NCI-H1417 treated with DMSO at 0.1 percent for 48 hours (cell line): ENCODE results near the gene GRIN2C.

Source experiments
- DNase-seq: peaks from one replicate; lab custom pipeline; 2025; lab: John Stamatoyannopoulos, UW

The GRIN2C gene

DNA sequence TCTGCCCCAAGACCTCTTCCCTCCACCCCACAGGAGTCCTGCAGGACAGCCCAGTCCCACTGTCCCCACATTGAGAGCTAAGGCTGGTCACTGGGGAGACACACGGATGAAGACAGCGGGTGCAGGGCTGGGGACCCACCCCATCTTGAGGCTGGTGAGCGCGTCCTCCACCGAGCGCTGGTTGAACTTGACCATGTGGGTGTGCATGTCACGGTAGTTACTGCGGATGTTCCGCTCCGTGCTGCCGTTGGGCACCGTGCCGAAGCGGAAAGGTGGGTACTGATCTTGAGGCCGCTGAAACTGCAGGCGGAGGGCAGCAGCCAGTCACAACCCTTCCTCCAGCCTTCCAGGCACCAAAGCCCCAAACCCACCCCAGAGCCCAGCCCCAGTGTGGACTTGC lies 13.1 kb downstream of the GRIN2C start:
- DNase-seq = no peak

DNA sequence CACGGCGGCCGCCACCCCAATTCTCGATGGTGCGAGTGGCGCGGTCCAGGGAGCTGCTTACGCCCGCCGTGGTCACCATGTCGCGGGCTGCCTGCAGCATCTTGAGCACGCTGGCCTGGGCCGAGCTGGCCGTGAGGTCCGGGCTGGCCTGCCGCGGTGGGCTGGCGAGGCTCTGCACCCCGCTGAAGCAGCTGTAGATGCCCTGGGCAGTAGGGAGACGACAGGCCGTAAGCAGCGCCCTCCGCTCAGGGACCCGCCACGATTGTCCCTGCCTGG lies 16.4 kb downstream of the GRIN2C start:
- DNase-seq = no peak

DNA sequence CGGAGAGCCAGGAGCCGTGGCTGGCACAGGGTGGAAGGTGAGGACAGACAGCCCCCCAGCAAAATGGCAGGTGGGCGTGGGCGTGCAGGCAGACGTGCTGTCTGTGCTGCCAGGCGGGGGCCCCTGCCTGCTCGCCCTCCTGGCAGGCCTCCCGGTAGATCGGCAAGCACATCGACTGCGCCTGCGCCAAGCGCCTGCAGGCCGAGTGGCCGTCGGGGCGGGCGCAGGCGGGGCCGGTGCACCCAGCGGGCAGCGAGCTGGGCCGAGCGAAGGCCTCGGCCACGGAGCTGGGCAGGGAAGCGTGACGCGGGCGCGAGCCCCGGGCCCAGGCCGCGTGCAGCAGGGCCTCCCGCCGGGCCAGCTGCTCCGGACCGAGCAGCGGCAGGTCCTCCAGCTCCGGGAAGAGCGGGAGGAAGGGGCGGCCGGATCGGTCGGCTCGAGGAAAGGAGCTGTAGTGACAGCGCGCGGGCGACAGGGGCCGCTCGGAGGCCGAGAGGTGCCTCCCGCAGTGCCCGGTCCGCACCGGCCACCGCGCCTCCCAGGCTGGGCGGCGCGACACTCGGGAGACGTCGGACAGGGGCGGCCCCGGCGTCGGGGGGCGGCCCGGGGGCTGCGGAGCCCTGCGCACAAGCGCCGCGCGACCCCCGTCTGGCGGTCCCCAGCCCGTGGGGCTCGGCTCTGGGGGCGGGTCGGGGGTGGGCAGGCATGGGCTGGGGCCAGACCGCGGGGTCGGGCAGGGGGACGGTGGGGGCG lies 16.9 kb downstream of the GRIN2C start:
- no peak for DNase-seq

- no peak for DNase-seq
Measured at GRCh38 chr17:74842146-74842598, 17.5 kb downstream of the GRIN2C start.

DNA sequence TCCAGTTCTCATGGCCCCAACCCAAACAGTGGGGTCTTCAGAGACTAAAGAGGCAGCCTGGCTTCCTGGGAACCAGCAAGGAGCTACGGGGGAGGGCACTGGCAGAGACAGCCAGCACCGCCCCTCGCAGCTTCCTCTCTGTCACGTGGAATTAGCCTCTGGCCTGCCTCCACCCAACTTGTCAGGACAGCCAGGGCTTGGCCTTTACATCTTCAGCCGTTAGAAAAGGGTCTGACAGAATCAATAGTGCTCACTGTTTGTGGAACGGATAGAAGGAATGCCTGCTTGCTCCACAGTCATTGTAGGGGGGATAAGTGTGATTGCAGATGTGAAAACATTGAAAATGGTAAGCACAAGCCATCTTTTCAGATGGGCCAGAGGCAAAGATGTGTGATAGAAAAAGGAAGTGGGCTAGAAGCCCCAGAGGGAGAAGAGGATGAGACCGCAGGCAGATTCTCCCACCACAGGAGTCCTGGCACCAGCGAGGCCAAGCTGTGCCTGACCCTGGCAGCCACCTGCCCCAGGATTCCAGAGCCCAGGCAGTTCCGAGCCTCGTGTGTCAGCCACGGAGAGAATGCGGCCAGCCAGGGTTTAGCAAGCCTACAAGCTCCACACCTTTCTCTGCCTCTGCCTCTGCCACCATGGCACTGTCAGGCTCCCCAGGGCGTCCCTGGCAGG lies 18.6 kb downstream of the GRIN2C start:
- DNase-seq = no peak

DNA sequence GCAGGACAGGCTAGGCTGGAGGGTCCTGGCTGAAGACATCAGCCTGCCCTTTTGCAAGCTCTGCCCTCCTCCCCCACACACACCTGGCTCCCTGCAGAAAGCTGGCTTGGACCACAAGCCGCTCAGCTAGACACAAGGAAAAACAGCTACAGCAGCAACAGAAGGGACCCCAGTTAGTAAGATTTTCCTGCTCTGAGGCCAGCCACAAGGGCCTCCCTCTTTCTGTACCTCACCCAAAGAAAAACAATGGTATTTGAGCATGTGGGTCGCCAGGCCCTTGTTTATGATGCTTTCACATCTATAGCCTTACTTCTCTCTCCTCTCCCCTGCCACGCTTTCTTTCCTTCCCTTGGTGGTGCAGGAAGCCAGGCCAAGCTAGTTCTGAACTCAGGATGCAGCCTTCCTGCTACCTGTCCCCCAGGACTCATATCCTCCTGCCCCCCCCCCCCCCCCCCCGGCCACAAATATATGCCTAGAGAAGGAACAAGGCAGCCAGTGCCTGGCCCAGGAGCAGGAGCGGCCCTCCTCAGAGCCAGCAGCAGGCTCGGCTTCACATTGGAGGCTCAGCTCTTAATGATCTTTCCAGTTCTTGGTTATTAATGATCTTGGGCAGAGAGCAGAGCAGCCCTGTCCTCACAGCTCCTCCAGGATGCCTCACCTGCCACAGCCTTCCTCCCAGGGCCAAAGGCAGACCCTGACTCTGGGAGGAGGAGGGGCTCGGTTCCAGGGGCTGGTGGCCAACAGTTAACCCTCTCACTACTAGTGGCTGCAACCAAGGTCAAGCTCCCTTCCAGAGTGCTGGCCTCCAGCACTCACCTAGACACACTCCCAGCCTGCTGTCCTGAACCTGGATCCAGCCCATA lies 19.5 kb downstream of the GRIN2C start:
- no peak for DNase-seq

GRCh38 chr17:74838274-74838673 lies 21.4 kb downstream of the GRIN2C start:
- DNase-seq = no peak

DNA sequence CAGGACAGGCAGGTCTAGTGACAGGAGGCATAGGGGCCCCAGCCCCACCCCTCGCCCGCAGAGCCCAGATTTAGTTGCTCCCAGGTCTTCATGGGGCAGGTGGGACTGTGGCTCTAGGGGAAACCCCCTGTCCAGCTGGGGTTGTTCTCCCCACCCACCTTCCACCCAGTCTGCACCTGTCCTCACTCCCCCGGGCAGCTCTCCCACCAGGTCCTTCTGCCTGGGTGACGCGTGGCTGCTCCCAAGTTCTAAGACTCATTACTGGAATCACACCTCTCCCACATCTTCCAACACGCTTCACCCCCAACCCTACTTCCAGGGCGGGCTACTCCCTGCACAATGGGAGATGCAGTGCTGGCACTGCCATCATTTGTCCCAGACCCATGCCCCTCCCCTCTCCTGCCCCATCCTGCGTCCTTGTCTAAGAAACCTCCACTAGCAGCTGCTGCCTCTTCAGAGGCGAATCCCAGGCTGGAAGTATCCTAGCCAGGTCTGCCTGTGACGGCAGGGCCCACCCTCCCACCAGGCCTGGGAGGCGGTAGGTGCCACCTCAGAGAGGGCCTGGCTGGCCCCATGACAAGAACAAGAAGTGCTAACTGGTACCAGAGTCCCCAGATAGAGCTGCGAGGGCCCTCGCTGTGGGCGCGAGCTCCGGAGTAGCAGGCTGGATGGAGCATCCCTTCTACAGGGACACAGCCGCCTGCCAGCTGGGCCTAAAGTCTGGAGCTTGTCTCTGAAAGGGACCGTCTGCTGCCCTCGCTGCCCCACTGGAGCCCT lies 22.8 kb downstream of the GRIN2C start:
- DNase-seq = no peak

DNA sequence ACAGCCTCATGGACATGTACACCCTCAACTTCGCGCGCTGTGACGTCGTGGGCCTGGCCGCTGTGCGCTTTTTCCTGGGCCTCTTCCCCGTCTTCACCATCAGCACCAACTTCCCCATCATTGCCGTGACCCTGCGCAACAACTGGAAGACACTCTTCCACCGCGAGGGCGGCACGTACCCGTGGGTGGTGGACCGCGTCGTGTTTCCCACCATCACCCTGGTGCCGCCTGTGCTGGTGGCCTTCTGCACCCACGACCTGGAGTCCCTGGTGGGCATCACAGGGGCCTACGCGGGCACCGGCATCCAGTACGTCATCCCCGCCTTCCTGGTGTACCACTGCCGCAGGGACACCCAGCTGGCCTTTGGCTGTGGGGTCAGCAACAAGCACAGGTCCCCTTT lies 23.5 kb downstream of the GRIN2C start:
- DNase-seq = no peak

DNA sequence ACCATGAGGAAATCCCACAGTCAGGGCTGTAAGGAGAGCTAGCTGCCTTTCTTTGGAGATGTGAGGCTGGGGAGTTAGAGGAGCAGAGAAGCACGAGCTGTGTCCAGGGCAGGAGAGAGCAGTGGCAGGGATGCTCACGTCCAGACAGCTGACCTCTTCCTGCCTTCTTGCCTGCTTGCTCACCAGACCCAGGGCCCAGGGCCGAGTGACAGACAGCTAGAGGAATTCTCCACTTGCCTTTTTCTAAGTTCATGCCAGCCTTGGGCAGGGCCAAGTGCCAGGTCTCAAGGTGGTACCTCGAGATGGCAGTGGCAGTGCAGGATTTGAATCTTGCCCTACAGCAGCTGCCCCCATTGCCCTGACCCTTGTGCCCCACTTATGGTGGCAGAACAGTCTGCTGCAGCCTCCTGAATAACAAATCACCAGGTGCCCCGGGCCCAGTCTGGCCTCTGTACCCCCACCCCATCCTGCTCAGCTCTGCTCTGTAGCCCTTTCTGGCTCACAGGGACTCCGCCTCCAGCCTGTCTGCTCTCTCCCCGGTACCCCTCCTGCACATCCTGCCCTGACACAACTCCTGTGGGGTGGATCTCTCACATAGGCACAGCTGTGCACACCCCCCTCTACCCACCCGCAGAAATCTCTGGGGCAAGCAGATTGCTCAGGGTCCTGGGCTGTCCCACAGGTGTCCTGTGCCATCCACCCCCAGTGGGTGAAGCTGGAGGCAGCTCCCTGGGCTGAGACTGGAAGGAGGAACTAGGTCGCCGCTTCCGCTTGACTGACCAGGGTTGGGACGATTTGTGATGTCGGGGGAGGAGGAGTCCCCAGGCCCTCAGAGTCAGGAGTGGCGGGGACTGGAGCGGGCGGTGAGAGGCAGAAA lies 25.9 kb downstream of the GRIN2C start:
- no peak for DNase-seq

DNA sequence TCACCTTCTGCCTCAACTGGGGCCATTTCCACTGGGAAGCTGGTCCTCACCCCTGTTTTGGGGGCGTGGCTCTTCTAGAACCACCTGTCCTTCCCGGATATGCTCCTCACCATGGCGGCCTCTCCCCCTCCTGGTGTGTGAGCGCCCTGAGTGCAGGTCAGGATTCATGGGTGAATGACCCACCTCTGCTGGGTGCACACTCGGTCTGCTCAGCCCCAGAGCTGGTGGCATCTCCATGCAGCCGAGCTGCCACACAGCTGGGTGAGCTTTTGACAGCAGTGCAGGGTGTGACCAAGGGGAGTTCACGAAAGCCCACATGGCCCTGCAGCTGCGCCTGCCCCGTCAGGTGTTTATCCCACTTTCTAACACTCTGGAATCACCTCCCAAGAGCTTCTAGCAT lies 27.3 kb downstream of the GRIN2C start:
- no peak for DNase-seq

- no peak for DNase-seq
Measured at GRCh38 chr17:74831444-74832146, 28.1 kb downstream of the GRIN2C start.

DNA sequence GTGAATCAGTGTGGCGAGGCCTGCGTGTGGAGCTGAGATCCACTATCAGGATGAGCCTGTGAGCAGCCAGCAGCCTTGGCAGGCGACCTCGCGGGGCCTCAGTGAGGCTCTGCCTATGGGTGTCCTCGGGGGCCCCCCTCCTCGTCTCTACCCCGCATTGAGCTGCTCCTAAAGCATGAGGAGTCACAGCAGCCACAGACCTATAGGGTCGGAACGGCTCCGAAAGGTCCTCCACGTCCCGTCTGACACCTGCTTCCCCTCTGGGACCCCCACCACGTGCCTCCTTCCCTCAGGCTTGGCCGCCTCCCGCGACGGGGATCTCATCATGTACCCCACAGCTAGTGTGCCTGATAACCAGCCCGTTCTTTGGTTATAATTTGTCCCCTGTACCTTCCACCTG lies 28.8 kb downstream of the GRIN2C start:
- no peak for DNase-seq

- no peak for DNase-seq
Measured at GRCh38 chr17:74827800-74828199, 31.9 kb downstream of the GRIN2C start.

- no peak for DNase-seq
Measured at GRCh38 chr17:74825952-74826719, 33.5 kb downstream of the GRIN2C start.

GRCh38 chr17:74824961-74825627 lies 34.6 kb downstream of the GRIN2C start:
- DNase-seq = no peak

- DNase-seq = no peak
Measured at GRCh38 chr17:74822939-74823367, 36.7 kb downstream of the GRIN2C start.

DNA sequence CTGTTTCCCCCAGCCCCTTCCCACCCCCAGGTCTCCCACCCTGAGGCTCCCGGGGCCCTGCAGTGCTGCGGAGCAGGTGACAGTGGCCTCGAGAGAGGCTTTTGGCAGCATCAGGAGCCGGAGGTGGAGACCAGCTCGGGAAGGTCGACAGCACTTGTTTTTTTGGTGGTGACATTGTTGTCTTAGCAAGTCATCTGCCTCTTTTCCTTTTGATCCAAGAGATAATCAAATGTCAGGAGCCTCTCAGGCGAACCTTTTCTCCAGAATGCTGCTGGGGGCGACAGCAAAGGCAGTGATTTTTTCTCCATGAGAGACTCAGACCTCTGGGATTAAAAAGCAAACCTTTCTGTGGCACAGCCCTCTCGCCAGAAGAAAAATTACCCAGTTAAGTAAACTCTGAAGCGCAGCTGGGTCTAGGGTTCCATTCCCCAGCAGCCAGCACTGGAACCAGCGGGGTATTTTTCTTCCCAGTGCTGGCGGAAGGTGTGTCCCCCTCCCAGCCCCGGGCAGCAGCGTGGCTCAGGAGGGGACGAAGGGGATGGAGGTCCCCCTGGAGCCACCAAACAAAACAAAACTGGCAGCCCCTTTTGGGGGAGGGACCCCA lies 37.2 kb downstream of the GRIN2C start:
- no peak for DNase-seq
